Kidney (tissue), 14 donors: ENCODE measurements around the gene NBEA. TPM values are rescaled to one million over a fixed set of nuclear protein-coding genes. Genes with fewer than 3 reads are reported as not detected.
A peak's percentile ranks its signal among the peaks of the same experiment; 100 is the strongest.

Experiments
- DNase-seq, 5 donors: peaks; one replicate each; pipeline ENCODE4 v3.0.0-alpha.2; 2013 to 2020
- FAIRE-seq: peaks from 2 replicates; lab custom pipeline; 2012; peaks lifted over from hg19 to GRCh38; lab: Jason Lieb, UNC
- H3K27ac ChIP-seq, 2 donors: one replicate each; pipeline ENCODE4 v1.7.0; 2013; ENCODE audit warnings: low read depth in 2 of 2, low read length in 2 of 2, inconsistent platforms in 1 of 2
- H3K27me3 ChIP-seq: one replicate; pipeline ENCODE4 v1.7.1; 2013; ENCODE audit warnings: low read length, inconsistent platforms; ENCODE audit not compliant: control insufficient read depth, insufficient read depth
- H3K36me3 ChIP-seq, 3 donors: one replicate each; pipeline versions ENCODE4 v1.7.0 to v1.7.1; 2013; ENCODE audit warnings: low read length in 3 of 3, control low read depth in 1 of 3, inconsistent platforms in 1 of 3; ENCODE audit not compliant: insufficient read depth in 3 of 3, control insufficient read depth in 2 of 3
- H3K4me1 ChIP-seq, 3 donors: one replicate each; pipeline versions ENCODE4 v1.7.0 to v1.7.1; 2013; ENCODE audit warnings: low read length in 3 of 3, inconsistent platforms in 1 of 3, low read depth in 1 of 3; ENCODE audit not compliant: control insufficient read depth in 2 of 3, insufficient read depth in 2 of 3
- H3K4me3 ChIP-seq, 3 donors: one replicate each; pipeline versions ENCODE4 v1.7.0 to v1.8.1; 2013; ENCODE audit warnings: low read length in 3 of 3, control low read depth in 1 of 3, inconsistent platforms in 1 of 3
- H3K9ac ChIP-seq, 3 donors: one replicate each; pipeline versions ENCODE4 v1.7.0 to v1.7.1; 2013; ENCODE audit warnings: low read length in 3 of 3, control low read depth in 1 of 3, inconsistent platforms in 1 of 3
- H3K9me3 ChIP-seq, 3 donors: one replicate each; pipeline versions ENCODE4 v1.7.0 to v1.7.1; 2013; ENCODE audit warnings: low read length in 3 of 3, control low read depth in 1 of 3, inconsistent platforms in 1 of 3; ENCODE audit not compliant: control insufficient read depth in 2 of 3, insufficient read depth in 1 of 3
- intact Hi-C: fragments of 100-400 bp; cut with DNase I; formaldehyde crosslinking; loops from one replicate; pipeline ENCODE4 v1.11.1; 2022
- polyA plus RNA-seq: library from polyadenylated mRNA; stranded (reverse); fragments of 350-450 nt; fragmentation: Illumina TruSeq; extraction: RNeasy Lipid Tissue Mini Kit (QIAGEN cat#74804); gene quantifications from one replicate; pipeline ENCODE4 v1.2.3, GENCODE V29; 2014; ENCODE audit warnings: low read depth, low replicate concordance; ENCODE audit not compliant: insufficient read depth
- total RNA-seq: library from RNA; stranded (reverse); fragmentation: NEBNext Ultra II Directional; extraction: Animal tissue kit (Norgen Biotek cat#: 25700); gene quantifications from one replicate; pipeline ENCODE4 v1.2.1, GENCODE V29; 2021
- TF ChIP-seq, protein P1 (sequence below): IDR thresholded peaks from 3 replicates; pipeline ENCODE4 v1.5.1; 2012; ENCODE audit warnings: mild to moderate bottlenecking, moderate library complexity, borderline replicate concordance; ENCODE audit not compliant: insufficient read depth; ENCODE audit errors: extremely low read depth
- donor health status: control.
- donor health status: control.
- donor health status: control.
- donor health status: control.
- donor health status: control.
- donor health status: DM: yes; HTN: yes; CAD: no.
- donor health status: Normal renal cell carcinoma (clear cell type).

Gene NBEA
- total and polyA plus RNA-seq, 2 donors from 2014 or later, result 4.7 to 14.6 TPM

DNA sequence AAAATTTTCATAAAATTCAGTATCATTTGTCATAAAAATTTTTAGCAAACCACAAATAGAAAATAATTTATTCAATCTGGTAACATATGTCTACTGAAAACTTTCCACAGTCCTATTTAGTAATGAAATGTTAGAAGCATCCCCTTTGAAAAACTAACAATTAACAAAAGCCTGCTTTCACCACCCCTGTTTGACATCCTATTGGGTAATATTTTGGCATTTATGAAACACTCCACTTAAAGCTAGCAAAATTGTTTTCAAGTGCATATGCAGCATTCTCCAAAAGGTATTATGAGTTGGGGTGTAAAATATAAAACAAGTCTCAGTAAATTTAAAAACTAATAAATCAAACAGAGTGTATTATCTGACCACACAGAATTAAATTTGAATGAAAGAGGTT is 189.4 kb downstream of the NBEA start:
- DNase-seq (no peak), FAIRE-seq (no peak)
- Histone ChIP-seq H3K9me3 (no peaks in the 10 kb centered on the region), H3K27me3 (no peaks in the 10 kb centered on the region), H3K36me3 (no peaks in the 10 kb centered on the region), H3K4me3 (no peak overlapping the region), H3K27ac (no peak overlapping the region), H3K4me1 (no peaks in the 10 kb centered on the region), H3K9ac (no peak overlapping the region)
- TF ChIP-seq, protein P1, sequence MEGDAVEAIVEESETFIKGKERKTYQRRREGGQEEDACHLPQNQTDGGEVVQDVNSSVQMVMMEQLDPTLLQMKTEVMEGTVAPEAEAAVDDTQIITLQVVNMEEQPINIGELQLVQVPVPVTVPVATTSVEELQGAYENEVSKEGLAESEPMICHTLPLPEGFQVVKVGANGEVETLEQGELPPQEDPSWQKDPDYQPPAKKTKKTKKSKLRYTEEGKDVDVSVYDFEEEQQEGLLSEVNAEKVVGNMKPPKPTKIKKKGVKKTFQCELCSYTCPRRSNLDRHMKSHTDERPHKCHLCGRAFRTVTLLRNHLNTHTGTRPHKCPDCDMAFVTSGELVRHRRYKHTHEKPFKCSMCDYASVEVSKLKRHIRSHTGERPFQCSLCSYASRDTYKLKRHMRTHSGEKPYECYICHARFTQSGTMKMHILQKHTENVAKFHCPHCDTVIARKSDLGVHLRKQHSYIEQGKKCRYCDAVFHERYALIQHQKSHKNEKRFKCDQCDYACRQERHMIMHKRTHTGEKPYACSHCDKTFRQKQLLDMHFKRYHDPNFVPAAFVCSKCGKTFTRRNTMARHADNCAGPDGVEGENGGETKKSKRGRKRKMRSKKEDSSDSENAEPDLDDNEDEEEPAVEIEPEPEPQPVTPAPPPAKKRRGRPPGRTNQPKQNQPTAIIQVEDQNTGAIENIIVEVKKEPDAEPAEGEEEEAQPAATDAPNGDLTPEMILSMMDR, result no peak
- intact Hi-C loops, result no loop called here

DNA sequence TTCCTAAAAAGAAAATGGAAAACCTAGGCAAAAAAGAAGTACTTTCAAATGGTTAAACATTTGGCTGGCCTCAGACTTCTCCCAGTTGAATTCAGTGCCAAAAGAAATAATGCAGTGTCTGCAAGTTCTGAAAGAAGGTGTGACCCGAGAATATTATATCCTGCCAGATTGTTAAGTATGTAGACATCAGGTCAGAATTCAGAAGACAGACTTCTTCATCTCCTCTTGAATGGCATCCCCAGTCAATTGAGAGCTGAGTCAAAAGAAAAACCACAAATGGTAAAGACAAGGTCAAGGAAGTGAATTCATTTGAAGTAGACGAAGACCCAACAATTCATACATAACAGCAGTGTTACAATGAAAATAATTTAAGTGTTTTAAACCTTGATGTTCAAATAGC is 194.5 kb downstream of the NBEA start:
- Histone ChIP-seq H3K9ac (no peak overlapping the region), H3K36me3 (no peaks in the 10 kb centered on the region), H3K4me1 (no peaks in the 10 kb centered on the region), H3K4me3 (no peak overlapping the region), H3K9me3 (no peaks in the 10 kb centered on the region), H3K27ac (no peak overlapping the region), H3K27me3 (no peaks in the 10 kb centered on the region)
- no peak for DNase-seq
- intact Hi-C loops, result no loop called here
- TF ChIP-seq, protein P1, result no peak
- FAIRE-seq, result no peak

DNA sequence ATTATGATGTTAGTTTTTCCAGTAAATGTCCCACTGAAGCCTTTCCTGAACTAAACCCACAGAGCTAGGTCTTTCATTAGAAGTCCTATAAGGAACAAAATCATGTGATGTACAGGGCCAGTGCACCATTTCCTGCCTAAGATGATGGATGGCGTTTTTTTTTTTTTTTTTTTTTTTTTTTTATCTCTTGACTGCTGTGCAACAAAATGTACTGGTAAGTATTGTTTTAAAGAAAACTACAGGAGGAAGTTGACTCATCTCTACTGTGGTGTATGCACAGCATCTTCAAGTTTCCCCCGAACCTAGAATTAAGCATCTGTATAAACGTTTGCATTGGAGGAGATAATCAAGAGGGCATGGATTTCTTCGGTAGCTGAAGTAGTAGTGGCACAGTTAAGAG is 197.5 kb downstream of the NBEA start:
- no peak overlapping the region for H3K27ac ChIP-seq
- DNase-seq (peak in 1 of 5 donors; percentile 7), FAIRE-seq (no peak)
- no peak overlapping the region for H3K9ac ChIP-seq
- TF ChIP-seq, protein P1, result no peak
- H3K4me1 ChIP-seq, result no peaks in the 10 kb centered on the region
- intact Hi-C loops, result no loop called here
- no peaks in the 10 kb centered on the region for H3K27me3 ChIP-seq
- H3K9me3 ChIP-seq, result no peaks in the 10 kb centered on the region
- no peaks in the 10 kb centered on the region for H3K36me3 ChIP-seq
- H3K4me3 ChIP-seq, result no peak overlapping the region

DNA sequence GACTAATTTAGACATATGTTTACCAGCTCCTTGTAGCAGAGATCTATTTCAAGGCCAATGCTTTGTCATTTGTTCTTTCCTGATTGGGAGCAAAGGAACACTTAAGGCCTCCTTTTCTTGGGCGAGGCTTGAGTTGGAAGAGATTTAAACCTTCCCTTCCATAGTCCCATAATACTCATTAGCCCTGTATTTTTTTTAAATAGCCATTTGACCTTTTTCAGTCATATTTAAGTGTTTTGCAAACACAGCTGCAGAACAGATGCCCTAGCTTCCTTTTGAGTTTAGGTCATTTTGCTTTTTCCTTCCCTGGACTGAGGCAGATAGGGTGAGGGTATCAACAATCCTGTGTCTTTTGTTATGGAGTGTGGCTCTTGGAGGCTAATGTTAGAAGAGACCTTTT is 198.3 kb downstream of the NBEA start:
- H3K9me3 ChIP-seq, result no peaks in the 10 kb centered on the region
- no peak for DNase-seq
- no peak overlapping the region for H3K4me3 ChIP-seq
- no peak overlapping the region for H3K9ac ChIP-seq
- FAIRE-seq, result no peak
- intact Hi-C loops, result loop anchor here (10.0 kb wide), 1 partner anchor 1206 kb away; no protein-coding TSS in a partner anchor
- no peaks in the 10 kb centered on the region for H3K27me3 ChIP-seq
- TF ChIP-seq, protein P1, result no peak
- H3K36me3 ChIP-seq, result no peaks in the 10 kb centered on the region
- H3K27ac ChIP-seq, result no peak overlapping the region
- H3K4me1 ChIP-seq, result no peaks in the 10 kb centered on the region
